ENCODE measurements around the gene SOS1.

SOS1 gene

DNA sequence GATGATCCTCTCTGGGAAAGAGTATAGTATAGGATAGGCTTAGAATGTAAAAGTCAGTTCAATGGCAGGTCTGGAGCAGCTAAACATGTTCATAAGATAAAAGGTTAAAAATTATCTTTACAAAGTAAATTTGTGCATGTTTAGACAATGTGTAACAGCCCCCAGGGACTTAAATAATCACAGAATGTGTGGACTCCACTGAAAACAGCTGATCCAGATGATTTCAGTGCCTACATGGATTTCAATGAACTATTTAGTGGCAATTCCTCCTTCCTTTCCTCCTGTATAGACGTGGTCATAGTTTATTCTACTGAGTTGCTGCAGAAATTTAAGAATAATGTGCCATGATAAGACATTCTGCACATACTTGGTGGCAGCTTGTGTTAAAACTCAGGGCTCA is 188.3 kb downstream of the SOS1 start:
- no peak overlapping the region for H3K4me3 ChIP-seq (ENCODE audit: low read depth, low read length)
- TF ChIP-seq, protein P1, sequence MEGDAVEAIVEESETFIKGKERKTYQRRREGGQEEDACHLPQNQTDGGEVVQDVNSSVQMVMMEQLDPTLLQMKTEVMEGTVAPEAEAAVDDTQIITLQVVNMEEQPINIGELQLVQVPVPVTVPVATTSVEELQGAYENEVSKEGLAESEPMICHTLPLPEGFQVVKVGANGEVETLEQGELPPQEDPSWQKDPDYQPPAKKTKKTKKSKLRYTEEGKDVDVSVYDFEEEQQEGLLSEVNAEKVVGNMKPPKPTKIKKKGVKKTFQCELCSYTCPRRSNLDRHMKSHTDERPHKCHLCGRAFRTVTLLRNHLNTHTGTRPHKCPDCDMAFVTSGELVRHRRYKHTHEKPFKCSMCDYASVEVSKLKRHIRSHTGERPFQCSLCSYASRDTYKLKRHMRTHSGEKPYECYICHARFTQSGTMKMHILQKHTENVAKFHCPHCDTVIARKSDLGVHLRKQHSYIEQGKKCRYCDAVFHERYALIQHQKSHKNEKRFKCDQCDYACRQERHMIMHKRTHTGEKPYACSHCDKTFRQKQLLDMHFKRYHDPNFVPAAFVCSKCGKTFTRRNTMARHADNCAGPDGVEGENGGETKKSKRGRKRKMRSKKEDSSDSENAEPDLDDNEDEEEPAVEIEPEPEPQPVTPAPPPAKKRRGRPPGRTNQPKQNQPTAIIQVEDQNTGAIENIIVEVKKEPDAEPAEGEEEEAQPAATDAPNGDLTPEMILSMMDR (IDR thresholded peaks at IDR 0.05; ENCODE audit: low read depth, low read length): no peak
- TF ChIP-seq POLR2A (IDR thresholded peaks at IDR 0.05; ENCODE audit: extremely low read depth, insufficient read length): no peak
- TF ChIP-seq MYC (IDR thresholded peaks at IDR 0.05; ENCODE audit: low read depth, low read length): no peak
- TF ChIP-seq, protein P2, sequence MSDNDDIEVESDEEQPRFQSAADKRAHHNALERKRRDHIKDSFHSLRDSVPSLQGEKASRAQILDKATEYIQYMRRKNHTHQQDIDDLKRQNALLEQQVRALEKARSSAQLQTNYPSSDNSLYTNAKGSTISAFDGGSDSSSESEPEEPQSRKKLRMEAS (IDR thresholded peaks at IDR 0.05; ENCODE audit: low read depth, low read length): no peak
- DNase-seq (ENCODE audit: low read depth): no peak
